Left ventricle myocardium inferior (tissue), 1 donor: ENCODE data around the gene LEPROT. TPM values are rescaled to one million over a fixed set of nuclear protein-coding genes. Genes with fewer than 3 reads are reported as not detected.

Experiments
- DNase-seq: peaks from one replicate; pipeline ENCODE4 v3.0.0-alpha.2; 2020
- H3K27ac ChIP-seq: fragments of 200-600 bp; replicated peaks from 2 replicates; pipeline ENCODE4 v1.8.0; 2021
- H3K27me3 ChIP-seq: fragments of 200-600 bp; 2 replicates; pipeline ENCODE4 v1.8.0; 2021; ENCODE audit warnings: low read depth
- H3K36me3 ChIP-seq: fragments of 200-600 bp; 2 replicates; pipeline ENCODE4 v1.8.0; 2021
- H3K4me1 ChIP-seq: fragments of 200-600 bp; 2 replicates; pipeline ENCODE4 v1.8.0; 2021
- H3K4me3 ChIP-seq: fragments of 200-600 bp; 2 replicates; pipeline ENCODE4 v1.8.0; 2021; ENCODE audit warnings: mild to moderate bottlenecking, moderate library complexity
- H3K9me3 ChIP-seq: fragments of 200-600 bp; replicated peaks from 2 replicates; pipeline ENCODE4 v1.8.0; 2021
- intact Hi-C: fragments of 100-400 bp; cut with micrococcal nuclease; formaldehyde crosslinking; loops from one replicate; pipeline ENCODE4 v1.11.0; 2022
- total RNA-seq: library from RNA; stranded (reverse); fragmentation: NEBNext Ultra II Directional; extraction: Animal tissue kit (Norgen Biotek cat#: 25700); gene quantifications from one replicate; pipeline ENCODE4 v1.2.1, GENCODE V29; 2021
- TF ChIP-seq, protein P1 (sequence below): fragments of 200-600 bp; IDR thresholded peaks from 2 replicates; pipeline ENCODE4 v1.8.0; 2021; ENCODE audit warnings: antibody characterized with exemption, mild to moderate bottlenecking, borderline replicate concordance
- donor health status: DM: no; HTN: yes; CAD: no; lungs with severe emphysema.

LEPROT gene
- total RNA-seq, 1 donor from 2014 or later = 51.0 TPM

DNA sequence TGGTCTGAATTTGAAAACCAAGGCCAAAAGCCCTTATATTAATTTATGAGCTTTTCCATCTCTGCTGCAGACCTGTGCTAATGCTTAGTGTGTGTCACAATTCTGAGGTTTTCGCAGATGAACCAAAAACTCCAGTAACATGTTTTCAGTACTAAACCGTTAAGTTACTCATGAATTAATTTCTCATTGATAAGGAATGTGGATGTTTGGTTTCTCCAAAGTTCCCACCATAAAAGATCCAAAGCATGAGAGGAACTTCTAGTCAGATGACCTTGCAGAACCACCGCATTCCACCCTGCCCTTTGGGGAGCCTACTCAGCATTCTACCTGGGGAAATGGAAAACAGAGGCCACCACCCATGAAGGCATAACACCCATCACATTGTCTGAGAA lies 7.5 kb upstream of the LEPROT start:
- no peaks in the 10 kb centered on the region for H3K4me1 ChIP-seq
- H3K27ac ChIP-seq = no peak overlapping the region
- peaks cover 7% of the 10 kb centered on the region for H3K36me3 ChIP-seq
- H3K9me3 ChIP-seq = no peaks in the 10 kb centered on the region
- TF ChIP-seq, protein P1, sequence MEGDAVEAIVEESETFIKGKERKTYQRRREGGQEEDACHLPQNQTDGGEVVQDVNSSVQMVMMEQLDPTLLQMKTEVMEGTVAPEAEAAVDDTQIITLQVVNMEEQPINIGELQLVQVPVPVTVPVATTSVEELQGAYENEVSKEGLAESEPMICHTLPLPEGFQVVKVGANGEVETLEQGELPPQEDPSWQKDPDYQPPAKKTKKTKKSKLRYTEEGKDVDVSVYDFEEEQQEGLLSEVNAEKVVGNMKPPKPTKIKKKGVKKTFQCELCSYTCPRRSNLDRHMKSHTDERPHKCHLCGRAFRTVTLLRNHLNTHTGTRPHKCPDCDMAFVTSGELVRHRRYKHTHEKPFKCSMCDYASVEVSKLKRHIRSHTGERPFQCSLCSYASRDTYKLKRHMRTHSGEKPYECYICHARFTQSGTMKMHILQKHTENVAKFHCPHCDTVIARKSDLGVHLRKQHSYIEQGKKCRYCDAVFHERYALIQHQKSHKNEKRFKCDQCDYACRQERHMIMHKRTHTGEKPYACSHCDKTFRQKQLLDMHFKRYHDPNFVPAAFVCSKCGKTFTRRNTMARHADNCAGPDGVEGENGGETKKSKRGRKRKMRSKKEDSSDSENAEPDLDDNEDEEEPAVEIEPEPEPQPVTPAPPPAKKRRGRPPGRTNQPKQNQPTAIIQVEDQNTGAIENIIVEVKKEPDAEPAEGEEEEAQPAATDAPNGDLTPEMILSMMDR = no peak
- H3K27me3 ChIP-seq = no peaks in the 10 kb centered on the region
- DNase-seq = no peak
- intact Hi-C loops = no loop called here
- H3K4me3 ChIP-seq = no peak overlapping the region

DNA sequence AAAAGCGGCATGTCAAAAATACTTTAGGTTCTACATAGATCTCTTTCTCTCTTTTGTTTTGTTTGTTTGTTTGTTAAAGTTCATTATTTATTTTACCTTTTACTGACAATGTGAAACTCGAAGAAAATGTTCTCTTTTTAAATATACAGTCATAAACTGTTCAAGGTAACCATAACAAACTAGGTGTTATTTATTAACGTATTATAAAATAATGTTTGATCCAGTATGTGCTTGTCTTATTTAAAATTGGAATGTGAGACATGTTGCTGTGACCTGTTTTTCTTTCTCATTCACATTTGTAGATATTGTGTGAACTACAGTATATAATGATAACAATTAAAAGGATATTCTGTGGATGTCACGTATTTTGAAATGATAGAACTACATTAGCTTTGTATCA lies 5.9 kb upstream of the LEPROT start:
- H3K27ac ChIP-seq = no peak overlapping the region
- H3K4me3 ChIP-seq = no peak overlapping the region
- peaks cover 4% of the 10 kb centered on the region for H3K4me1 ChIP-seq
- H3K9me3 ChIP-seq = no peaks in the 10 kb centered on the region
- DNase-seq = no peak
- no peaks in the 10 kb centered on the region for H3K36me3 ChIP-seq
- intact Hi-C loops = no loop called here
- no peaks in the 10 kb centered on the region for H3K27me3 ChIP-seq
- TF ChIP-seq, protein P1 = no peak

DNA sequence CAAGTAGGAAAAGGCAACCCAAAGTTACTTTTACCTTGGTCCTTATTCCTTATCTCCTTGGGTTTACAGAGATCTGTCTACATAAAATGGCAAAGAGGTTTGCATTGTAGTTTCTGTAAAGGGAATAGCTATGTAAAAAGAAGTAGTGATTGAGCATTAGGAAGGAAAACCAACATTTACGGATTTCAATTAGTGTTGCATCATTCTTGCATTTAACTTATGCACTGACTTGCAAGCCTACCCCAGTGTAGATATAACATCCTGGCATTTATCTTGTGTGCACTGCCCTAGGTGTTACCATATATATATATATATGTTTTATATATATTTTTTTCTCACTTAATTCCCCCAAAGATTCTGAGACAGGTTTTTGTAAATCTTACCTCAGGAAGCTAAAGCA lies 3.7 kb upstream of the LEPROT start:
- TF ChIP-seq, protein P1 = no peak
- DNase-seq = no peak
- Histone ChIP-seq H3K27me3 (no peaks in the 10 kb centered on the region), H3K36me3 (no peaks in the 10 kb centered on the region), H3K4me1 (peaks cover 11% of the 10 kb centered on the region), H3K9me3 (no peaks in the 10 kb centered on the region), H3K27ac (no peak overlapping the region), H3K4me3 (no peak overlapping the region)
- intact Hi-C loops = no loop called here

DNA sequence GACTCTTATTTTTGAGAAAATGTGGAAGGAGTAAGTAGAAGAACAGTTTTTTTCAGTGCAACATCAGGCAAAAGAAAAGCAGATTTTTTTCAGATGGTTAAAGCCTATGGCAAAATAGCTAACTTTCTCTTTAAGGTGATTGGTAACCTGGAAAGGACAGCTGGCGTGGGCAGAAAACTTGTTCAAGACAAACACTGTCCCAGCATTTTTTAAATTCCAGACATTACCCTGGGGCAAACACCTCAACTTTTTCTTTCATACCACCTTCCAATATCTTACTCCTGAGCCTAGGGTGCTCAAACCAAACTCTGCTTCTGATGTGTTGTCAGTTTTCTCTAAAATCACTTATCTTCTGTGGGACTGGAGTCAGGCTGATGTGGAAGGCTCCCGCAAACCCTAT lies 2.7 kb upstream of the LEPROT start:
- Histone ChIP-seq H3K4me3 (no peak overlapping the region), H3K27me3 (no peaks in the 10 kb centered on the region), H3K36me3 (no peaks in the 10 kb centered on the region), H3K9me3 (no peaks in the 10 kb centered on the region), H3K27ac (no peak overlapping the region), H3K4me1 (peaks cover 20% of the 10 kb centered on the region)
- intact Hi-C loops = no loop called here
- no peak for DNase-seq
- TF ChIP-seq, protein P1 = no peak

DNA sequence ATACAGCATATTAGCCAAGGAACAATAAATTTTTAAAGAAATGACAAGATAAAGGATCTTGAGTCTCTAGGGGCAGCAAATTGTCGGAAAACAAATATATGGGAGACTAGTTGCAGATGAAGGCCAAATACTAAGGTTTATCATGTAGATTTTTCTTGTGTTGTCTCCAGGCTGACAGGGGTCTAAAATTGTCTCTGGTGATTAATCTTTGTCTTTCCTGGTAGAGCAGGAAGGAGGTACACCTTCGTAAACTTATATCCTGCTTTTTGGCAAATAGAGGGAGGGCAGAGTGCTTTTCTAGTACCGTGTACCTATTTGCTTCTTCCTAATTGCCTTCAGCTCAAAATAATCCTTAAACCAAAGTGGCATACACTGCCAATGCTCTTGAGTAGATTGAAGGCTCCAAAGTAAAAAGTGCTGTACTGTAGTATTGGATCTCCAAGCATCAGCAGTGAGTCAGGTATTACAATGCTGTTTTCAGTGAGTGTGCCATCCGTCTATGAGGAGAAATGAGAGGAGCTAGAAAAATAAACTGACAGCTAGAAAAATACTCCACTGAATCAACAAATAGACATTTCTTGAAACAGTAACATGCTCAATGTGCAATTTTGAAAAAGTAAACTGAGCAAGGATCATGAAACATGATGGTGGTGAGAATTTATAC lies 1.8 kb upstream of the LEPROT start:
- Histone ChIP-seq H3K9me3 (no peaks in the 10 kb centered on the region), H3K27me3 (no peaks in the 10 kb centered on the region), H3K36me3 (no peaks in the 10 kb centered on the region), H3K27ac (no peak overlapping the region), H3K4me3 (no peak overlapping the region), H3K4me1 (peaks cover 29% of the 10 kb centered on the region)
- TF ChIP-seq, protein P1 = no peak
- no peak for DNase-seq
- intact Hi-C loops = no loop called here
